C1 segment of cervical spinal cord (tissue), 14 donors: ENCODE measurements around the gene THRAP3.
A peak's percentile ranks its signal among the peaks of the same experiment; 100 is the strongest.
"Not testable (repeated sequence)": the region's sequence is repeated elsewhere in the genome, so short reads cannot be mapped to it uniquely, and the experiment has no call there.

Experiments used
- DNase-seq, 14 donors: peaks; one replicate each; lab custom pipeline; 2025; lab: John Stamatoyannopoulos, UW

Gene THRAP3

GRCh38 chr1:36247538-36247937, 23.3 kb downstream of the THRAP3 start:
- DNase-seq, result no peak

- DNase-seq, result peak in 1 of 14 donors; percentile 25
Observed at GRCh38 chr1:36248250-36248894, 24.1 kb downstream of the THRAP3 start.

GRCh38 chr1:36251794-36252481, 27.7 kb downstream of the THRAP3 start:
- DNase-seq, result no peak

- not testable (repeated sequence) for DNase-seq
Observed at GRCh38 chr1:36252482-36252824, 28.2 kb downstream of the THRAP3 start.

GRCh38 chr1:36253161-36253862, 29.1 kb downstream of the THRAP3 start:
- DNase-seq, result no peak

GRCh38 chr1:36256558-36257374, 32.5 kb downstream of the THRAP3 start:
- no peak for DNase-seq

GRCh38 chr1:36257375-36257767, 33.1 kb downstream of the THRAP3 start:
- DNase-seq, result no peak

- no peak for DNase-seq
Observed at GRCh38 chr1:36258960-36259344, 34.7 kb downstream of the THRAP3 start.

GRCh38 chr1:36268981-36269380, 44.7 kb downstream of the THRAP3 start:
- DNase-seq, result no peak

GRCh38 chr1:36269408-36269838, 45.2 kb downstream of the THRAP3 start:
- no peak for DNase-seq

- no peak for DNase-seq
Observed at GRCh38 chr1:36273024-36273423, 48.8 kb downstream of the THRAP3 start.

GRCh38 chr1:36274201-36274600, 50.0 kb downstream of the THRAP3 start:
- DNase-seq, result no peak

- DNase-seq, result no peak
Observed at GRCh38 chr1:36276688-36277087, 52.4 kb downstream of the THRAP3 start.

GRCh38 chr1:36279110-36279788, 55.0 kb downstream of the THRAP3 start:
- DNase-seq, result no peak

GRCh38 chr1:36279789-36280296, 55.6 kb downstream of the THRAP3 start:
- DNase-seq, result no peak

- no peak for DNase-seq
Observed at GRCh38 chr1:36284061-36284460, 59.8 kb downstream of the THRAP3 start.

GRCh38 chr1:36284517-36284916, 60.3 kb downstream of the THRAP3 start:
- DNase-seq, result no peak

GRCh38 chr1:36285443-36286101, 61.3 kb downstream of the THRAP3 start:
- peak in 4 of 14 donors; percentile 9 to 60 (median 29) for DNase-seq

- DNase-seq, result no peak
Observed at GRCh38 chr1:36286802-36287201, 62.6 kb downstream of the THRAP3 start.

GRCh38 chr1:36287595-36287994, 63.4 kb downstream of the THRAP3 start:
- no peak for DNase-seq

GRCh38 chr1:36295390-36295789, 71.1 kb downstream of the THRAP3 start:
- DNase-seq, result no peak
